ENCODE measurements around the gene CCL3.

DNA sequence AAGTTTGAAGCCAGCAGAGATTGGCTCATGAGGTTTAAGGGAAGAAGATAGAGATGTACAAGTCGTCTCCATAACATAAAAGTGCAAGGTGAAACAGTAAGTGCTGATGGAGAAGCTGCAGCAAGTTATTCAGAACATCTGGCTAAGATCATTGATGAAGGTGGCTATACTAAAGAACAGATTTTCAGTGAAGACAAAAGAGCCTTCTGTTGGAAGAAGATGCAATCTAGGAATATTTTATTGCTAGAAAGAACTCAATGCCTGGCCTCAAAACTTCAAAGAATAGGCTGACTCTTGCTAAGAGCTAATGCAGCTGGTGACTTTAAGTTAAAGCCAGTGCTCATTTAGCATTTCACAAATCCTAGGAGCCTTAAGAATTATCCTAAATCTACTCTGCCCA is 39.7 kb upstream of the CCL3 start:
- TF ChIP-seq, protein P1, sequence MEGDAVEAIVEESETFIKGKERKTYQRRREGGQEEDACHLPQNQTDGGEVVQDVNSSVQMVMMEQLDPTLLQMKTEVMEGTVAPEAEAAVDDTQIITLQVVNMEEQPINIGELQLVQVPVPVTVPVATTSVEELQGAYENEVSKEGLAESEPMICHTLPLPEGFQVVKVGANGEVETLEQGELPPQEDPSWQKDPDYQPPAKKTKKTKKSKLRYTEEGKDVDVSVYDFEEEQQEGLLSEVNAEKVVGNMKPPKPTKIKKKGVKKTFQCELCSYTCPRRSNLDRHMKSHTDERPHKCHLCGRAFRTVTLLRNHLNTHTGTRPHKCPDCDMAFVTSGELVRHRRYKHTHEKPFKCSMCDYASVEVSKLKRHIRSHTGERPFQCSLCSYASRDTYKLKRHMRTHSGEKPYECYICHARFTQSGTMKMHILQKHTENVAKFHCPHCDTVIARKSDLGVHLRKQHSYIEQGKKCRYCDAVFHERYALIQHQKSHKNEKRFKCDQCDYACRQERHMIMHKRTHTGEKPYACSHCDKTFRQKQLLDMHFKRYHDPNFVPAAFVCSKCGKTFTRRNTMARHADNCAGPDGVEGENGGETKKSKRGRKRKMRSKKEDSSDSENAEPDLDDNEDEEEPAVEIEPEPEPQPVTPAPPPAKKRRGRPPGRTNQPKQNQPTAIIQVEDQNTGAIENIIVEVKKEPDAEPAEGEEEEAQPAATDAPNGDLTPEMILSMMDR (IDR thresholded peaks at IDR 0.05) = no peak
- TF ChIP-seq POLR2A (IDR thresholded peaks at IDR 0.05) = no peak

All from Peyer's patch (tissue), 4 donors.